ENCODE data around the gene SNRPA1.
A peak's percentile ranks its signal among the peaks of the same experiment; 100 is the strongest.

Gene SNRPA1

GRCh38 chr15:101248274-101248673 is 46.8 kb downstream of the SNRPA1 start:
- Mint-ChIP-seq H3K27ac (peak overlapping the region; percentile 53), H3K36me3 (ENCODE audit: low read depth) (peaks cover 49% of the 10 kb centered on the region), H3K4me3 (peak overlapping the region; percentile 88), H3K4me1 (peaks cover 80% of the 10 kb centered on the region), H3K27me3 (no peaks in the 10 kb centered on the region), H3K9me3 (no peaks in the 10 kb centered on the region)
- no peak for ATAC-seq
- DNase-seq = no peak

- no peak for DNase-seq
- peaks cover 56% of the 10 kb centered on the region for H3K36me3 Mint-ChIP-seq (ENCODE audit: low read depth)
- ATAC-seq = peak; percentile 29
- H3K27ac Mint-ChIP-seq = peak overlapping the region; percentile 91
- H3K4me1 Mint-ChIP-seq = peaks cover 82% of the 10 kb centered on the region
- H3K27me3 Mint-ChIP-seq = no peaks in the 10 kb centered on the region
- no peaks in the 10 kb centered on the region for H3K9me3 Mint-ChIP-seq
- peak overlapping the region; percentile 88 for H3K4me3 Mint-ChIP-seq
Measured at GRCh38 chr15:101246824-101247745, 48.0 kb downstream of the SNRPA1 start.

- peak overlapping the region; percentile 88 for H3K4me3 Mint-ChIP-seq
- H3K4me1 Mint-ChIP-seq = peaks cover 88% of the 10 kb centered on the region
Measured at GRCh38 chr15:101246391-101246790, 48.7 kb downstream of the SNRPA1 start.

GRCh38 chr15:101244889-101245668 is 50.0 kb downstream of the SNRPA1 start:
- Mint-ChIP-seq H3K4me3 (peak overlapping the region; percentile 88), H3K36me3 (ENCODE audit: low read depth) (peaks cover 50% of the 10 kb centered on the region), H3K9me3 (no peaks in the 10 kb centered on the region), H3K27me3 (no peaks in the 10 kb centered on the region), H3K27ac (peak overlapping the region; percentile 91), H3K4me1 (peaks cover 97% of the 10 kb centered on the region)
- ATAC-seq (peak; percentile 21), DNase-seq (no peak)

More at GRCh38 chr15:101246391-101246790, 48.7 kb downstream of the SNRPA1 start:
- Mint-ChIP-seq H3K27me3 (no peaks in the 10 kb centered on the region), H3K9me3 (no peaks in the 10 kb centered on the region), H3K36me3 (ENCODE audit: low read depth) (peaks cover 58% of the 10 kb centered on the region), H3K27ac (peak overlapping the region; percentile 91)
- ATAC-seq = no peak
- no peak for DNase-seq

- H3K9me3 Mint-ChIP-seq = no peaks in the 10 kb centered on the region
- H3K36me3 Mint-ChIP-seq (ENCODE audit: low read depth) = peaks cover 45% of the 10 kb centered on the region
- peak overlapping the region; percentile 91 for H3K27ac Mint-ChIP-seq
- ATAC-seq (no peak), DNase-seq (no peak)
- no peaks in the 10 kb centered on the region for H3K27me3 Mint-ChIP-seq
- peak overlapping the region; percentile 88 for H3K4me3 Mint-ChIP-seq
- peaks cover 97% of the 10 kb centered on the region for H3K4me1 Mint-ChIP-seq
Measured at GRCh38 chr15:101244036-101244781, 50.8 kb downstream of the SNRPA1 start.

GRCh38 chr15:101243420-101243819 is 51.6 kb downstream of the SNRPA1 start:
- H3K9me3 Mint-ChIP-seq = no peaks in the 10 kb centered on the region
- peaks cover 98% of the 10 kb centered on the region for H3K4me1 Mint-ChIP-seq
- H3K27ac Mint-ChIP-seq = peak overlapping the region; percentile 78
- ATAC-seq (no peak), DNase-seq (no peak)
- H3K4me3 Mint-ChIP-seq = peak overlapping the region; percentile 58
- H3K36me3 Mint-ChIP-seq (ENCODE audit: low read depth) = peaks cover 44% of the 10 kb centered on the region
- H3K27me3 Mint-ChIP-seq = no peaks in the 10 kb centered on the region

- Mint-ChIP-seq H3K4me3 (peak overlapping the region; percentile 58), H3K4me1 (peaks cover 94% of the 10 kb centered on the region), H3K27me3 (no peaks in the 10 kb centered on the region), H3K36me3 (ENCODE audit: low read depth) (peaks cover 44% of the 10 kb centered on the region), H3K27ac (peak overlapping the region; percentile 78), H3K9me3 (no peaks in the 10 kb centered on the region)
- ATAC-seq = no peak
- DNase-seq = no peak
Measured at GRCh38 chr15:101242999-101243336, 52.1 kb downstream of the SNRPA1 start.

GRCh38 chr15:101242160-101242998 is 52.7 kb downstream of the SNRPA1 start:
- Mint-ChIP-seq H3K27me3 (no peaks in the 10 kb centered on the region), H3K27ac (peak overlapping the region; percentile 78), H3K36me3 (ENCODE audit: low read depth) (peaks cover 44% of the 10 kb centered on the region), H3K4me3 (peak overlapping the region; percentile 58), H3K9me3 (no peaks in the 10 kb centered on the region), H3K4me1 (peaks cover 92% of the 10 kb centered on the region)
- ATAC-seq (peak; percentile 76), DNase-seq (peak; percentile 48)

GRCh38 chr15:101240358-101240757 is 54.7 kb downstream of the SNRPA1 start:
- Mint-ChIP-seq H3K27me3 (no peaks in the 10 kb centered on the region), H3K27ac (peak overlapping the region; percentile 78), H3K4me1 (peaks cover 81% of the 10 kb centered on the region), H3K36me3 (ENCODE audit: low read depth) (peaks cover 42% of the 10 kb centered on the region), H3K9me3 (no peaks in the 10 kb centered on the region), H3K4me3 (peak overlapping the region; percentile 55)
- ATAC-seq (no peak), DNase-seq (no peak)

GRCh38 chr15:101239724-101240136 is 55.3 kb downstream of the SNRPA1 start:
- Mint-ChIP-seq H3K27ac (peak overlapping the region; percentile 78), H3K4me1 (peaks cover 75% of the 10 kb centered on the region), H3K9me3 (no peaks in the 10 kb centered on the region), H3K27me3 (no peaks in the 10 kb centered on the region), H3K36me3 (ENCODE audit: low read depth) (peaks cover 42% of the 10 kb centered on the region), H3K4me3 (peak overlapping the region; percentile 55)
- DNase-seq (no peak), ATAC-seq (no peak)

GRCh38 chr15:101237251-101237650 is 57.8 kb downstream of the SNRPA1 start:
- Mint-ChIP-seq H3K27me3 (no peaks in the 10 kb centered on the region), H3K4me1 (peaks cover 61% of the 10 kb centered on the region), H3K36me3 (ENCODE audit: low read depth) (peaks cover 52% of the 10 kb centered on the region), H3K27ac (no peak overlapping the region), H3K4me3 (no peak overlapping the region), H3K9me3 (no peaks in the 10 kb centered on the region)
- DNase-seq (no peak), ATAC-seq (no peak)

- H3K4me3 Mint-ChIP-seq = no peak overlapping the region
- peaks cover 80% of the 10 kb centered on the region for H3K36me3 Mint-ChIP-seq (ENCODE audit: low read depth)
- DNase-seq (no peak), ATAC-seq (no peak)
- peaks cover 5% of the 10 kb centered on the region for H3K9me3 Mint-ChIP-seq
- H3K4me1 Mint-ChIP-seq = peaks cover 39% of the 10 kb centered on the region
- H3K27ac Mint-ChIP-seq = no peak overlapping the region
- no peaks in the 10 kb centered on the region for H3K27me3 Mint-ChIP-seq
Measured at GRCh38 chr15:101233651-101234280, 61.3 kb downstream of the SNRPA1 start.

GRCh38 chr15:101232677-101233076 is 62.4 kb downstream of the SNRPA1 start:
- Mint-ChIP-seq H3K4me1 (peaks cover 41% of the 10 kb centered on the region), H3K27me3 (no peaks in the 10 kb centered on the region), H3K36me3 (ENCODE audit: low read depth) (peaks cover 80% of the 10 kb centered on the region), H3K9me3 (peaks cover 12% of the 10 kb centered on the region), H3K4me3 (no peak overlapping the region), H3K27ac (no peak overlapping the region)
- DNase-seq = no peak
- no peak for ATAC-seq

All from activated naive CD8-positive, alpha-beta T cell treated with anti-CD3 and anti-CD28 coated beads, Interleukin-2, amount 50 U/mL, for 24 hours (primary cell).